ENCODE data around the gene JAKMIP2.
"Not testable (repeated sequence)": the region's sequence is repeated elsewhere in the genome, so short reads cannot be mapped to it uniquely, and the experiment has no call there.

- TF ChIP-seq POLR2AphosphoS5 (IDR thresholded peaks at IDR 0.05; ENCODE audit: low read depth, low read length); CTCF (IDR thresholded peaks at IDR 0.05); REST (IDR thresholded peaks at IDR 0.05; ENCODE audit: insufficient read depth in 1 of 2, low read depth in 2 of 2, low read length in 1 of 2); TCF7L2 (IDR thresholded peaks at IDR 0.05; ENCODE audit: low read depth, low read length): not testable (repeated sequence)
Observed at GRCh38 chr5:147553817-147554216, 228.7 kb downstream of the JAKMIP2 start.

All from Panc1 (cell line).